IMR-90 (cell line): ENCODE measurements around the gene ABCA4.

ENCODE experiments used
- CEBPB ChIP-seq: IDR thresholded peaks from 2 replicates; pipeline ENCODE4 v1.6.1; 2012; ENCODE audit warnings: low read depth, low read length, improper control_type of control experiment
- CHD1 ChIP-seq: IDR thresholded peaks from 2 replicates; pipeline ENCODE4 v1.6.1; 2012; ENCODE audit warnings: low read depth, low read length, improper control_type of control experiment
- CTCF ChIP-seq: conservative IDR thresholded peaks from 2 replicates; pipeline ENCODE4 v1.5.1; 2012; ENCODE audit warnings: mild to moderate bottlenecking, low read depth, low read length, improper control_type of control experiment
- ELK1 ChIP-seq: fragments of 150-350 bp; IDR thresholded peaks from 2 replicates; pipeline ENCODE4 v1.6.1; 2016; ENCODE audit warnings: low read depth, mild to moderate bottlenecking, low read length, moderate library complexity, borderline replicate concordance
- FOS ChIP-seq: fragments of 150-350 bp; IDR thresholded peaks from 2 replicates; pipeline ENCODE4 v1.6.1; 2016; ENCODE audit warnings: low read depth, low read length
- MAFK ChIP-seq: IDR thresholded peaks from 2 replicates; pipeline ENCODE4 v1.6.1; 2012; ENCODE audit warnings: low read depth, low read length, improper control_type of control experiment
- MAZ ChIP-seq: IDR thresholded peaks from 2 replicates; pipeline ENCODE4 v1.6.1; 2012; ENCODE audit warnings: low read depth, mild to moderate bottlenecking, low read length, improper control_type of control experiment, moderate library complexity, borderline replicate concordance
- MXI1 ChIP-seq: IDR thresholded peaks from 2 replicates; pipeline ENCODE4 v1.6.1; 2012; ENCODE audit warnings: low read depth, mild to moderate bottlenecking, low read length, moderate library complexity, borderline replicate concordance
- NFE2L2 ChIP-seq: fragments of 150-350 bp; IDR thresholded peaks from 2 replicates; pipeline ENCODE4 v1.6.1; 2016; ENCODE audit warnings: low read depth, mild to moderate bottlenecking, low read length
- POLR2A ChIP-seq: IDR thresholded peaks from 2 replicates; pipeline ENCODE4 v1.6.1; 2012; ENCODE audit warnings: mild to moderate bottlenecking, low read depth, low read length
- RAD21 ChIP-seq: IDR thresholded peaks from 2 replicates; pipeline ENCODE4 v1.6.1; 2012; ENCODE audit warnings: low read length, improper control_type of control experiment
- SMC3 ChIP-seq: fragments of 150-350 bp; IDR thresholded peaks from 2 replicates; pipeline ENCODE4 v1.6.1; 2016; ENCODE audit warnings: low read depth, mild to moderate bottlenecking, antibody characterized with exemption, low read length, moderate library complexity
- USF2 ChIP-seq: fragments of 150-350 bp; IDR thresholded peaks from 2 replicates; pipeline ENCODE4 v1.6.1; 2017; ENCODE audit warnings: mild to moderate bottlenecking, antibody characterized with exemption, low read length, low read depth

GRCh38 chr1:93964096-93964776 is 156.7 kb downstream of the ABCA4 start:
- TF ChIP-seq CTCF = no peak
- TF ChIP-seq POLR2A = no peak
- TF ChIP-seq MXI1 = no peak
- no peak for TF ChIP-seq NFE2L2
- no peak for TF ChIP-seq CEBPB
- no peak for TF ChIP-seq ELK1
- no peak for TF ChIP-seq USF2
- TF ChIP-seq MAFK = no peak
- TF ChIP-seq RAD21 = no peak
- no peak for TF ChIP-seq MAZ
- no peak for TF ChIP-seq CHD1
- TF ChIP-seq FOS = no peak
- TF ChIP-seq SMC3 = no peak
